Lower lobe of right lung (tissue), 2 donors: ENCODE measurements around the gene LHFPL3. TPM values are rescaled to one million over a fixed set of nuclear protein-coding genes. Genes with fewer than 3 reads are reported as not detected.

Source experiments
- ATAC-seq, 2 donors: fragments of 200-7000 bp; cut with Tn5 transposase; one replicate each; pipeline ENCODE4 v1.9.1; 2020 to 2022; ENCODE audit warnings: mild to moderate bottlenecking in 2 of 2, moderate library complexity in 2 of 2
- DNase-seq: peaks from one replicate; pipeline ENCODE4 v3.0.0-alpha.2; 2020
- H3K27ac ChIP-seq: fragments of 200-600 bp; one replicate; pipeline ENCODE4 v1.8.0; 2022
- H3K27me3 ChIP-seq: fragments of 200-600 bp; one replicate; pipeline ENCODE4 v1.8.0; 2022; ENCODE audit warnings: low read depth
- H3K36me3 ChIP-seq: fragments of 200-600 bp; one replicate; pipeline ENCODE4 v1.8.0; 2022; ENCODE audit warnings: mild to moderate bottlenecking
- H3K4me1 ChIP-seq: fragments of 200-600 bp; one replicate; pipeline ENCODE4 v1.8.0; 2022
- H3K4me3 ChIP-seq: fragments of 200-600 bp; one replicate; pipeline ENCODE4 v1.8.0; 2022; ENCODE audit warnings: mild to moderate bottlenecking
- H3K9me3 ChIP-seq: fragments of 200-600 bp; one replicate; pipeline ENCODE4 v1.8.0; 2022
- CTCF ChIP-seq: fragments of 200-600 bp; IDR thresholded peaks from one replicate; pipeline ENCODE4 v1.8.0; 2022; ENCODE audit warnings: antibody characterized with exemption, mild to moderate bottlenecking
- intact Hi-C: fragments of 100-400 bp; cut with DNase I; formaldehyde crosslinking; loops from one replicate; pipeline ENCODE4 v1.11.0; 2022
- total RNA-seq: library from RNA; stranded (reverse); fragmentation: NEBNext Ultra II Directional; extraction: Animal tissue kit (Norgen Biotek cat#: 25700); gene quantifications from one replicate; pipeline ENCODE4 v1.2.1, GENCODE V29; 2021
- donor health status: DM: no; HTN: yes; CAD: no; lungs with severe emphysema.

LHFPL3 gene
- total RNA-seq, 1 donor from 2014 or later: not detected

- Histone ChIP-seq H3K27ac (no peak overlapping the region), H3K4me3 (no peak overlapping the region), H3K27me3 (no peaks in the 10 kb centered on the region), H3K36me3 (no peaks in the 10 kb centered on the region), H3K9me3 (no peaks in the 10 kb centered on the region), H3K4me1 (no peaks in the 10 kb centered on the region)
- ATAC-seq (no peak), DNase-seq (no peak)
- intact Hi-C loops: no loop called here
- TF ChIP-seq CTCF: no peak
Observed at GRCh38 chr7:104296900-104297299, 31.5 kb upstream of the LHFPL3 start.

- DNase-seq (no peak), ATAC-seq (no peak)
- Histone ChIP-seq H3K9me3 (no peaks in the 10 kb centered on the region), H3K36me3 (no peaks in the 10 kb centered on the region), H3K4me3 (no peak overlapping the region), H3K4me1 (no peaks in the 10 kb centered on the region), H3K27ac (no peak overlapping the region), H3K27me3 (no peaks in the 10 kb centered on the region)
- no peak for TF ChIP-seq CTCF
- intact Hi-C loops: no loop called here
Observed at GRCh38 chr7:104299323-104299722, 29.1 kb upstream of the LHFPL3 start.

GRCh38 chr7:104299777-104300176 is 28.6 kb upstream of the LHFPL3 start:
- no peaks in the 10 kb centered on the region for H3K36me3 ChIP-seq
- H3K27me3 ChIP-seq: no peaks in the 10 kb centered on the region
- H3K4me3 ChIP-seq: no peak overlapping the region
- DNase-seq (no peak), ATAC-seq (no peak)
- H3K27ac ChIP-seq: no peak overlapping the region
- H3K4me1 ChIP-seq: no peaks in the 10 kb centered on the region
- TF ChIP-seq CTCF: no peak
- intact Hi-C loops: no loop called here
- H3K9me3 ChIP-seq: no peaks in the 10 kb centered on the region

GRCh38 chr7:104306793-104307192 is 21.6 kb upstream of the LHFPL3 start:
- Histone ChIP-seq H3K27ac (no peak overlapping the region), H3K4me1 (no peaks in the 10 kb centered on the region), H3K27me3 (no peaks in the 10 kb centered on the region), H3K36me3 (no peaks in the 10 kb centered on the region), H3K4me3 (no peak overlapping the region), H3K9me3 (no peaks in the 10 kb centered on the region)
- no peak for TF ChIP-seq CTCF
- ATAC-seq (no peak), DNase-seq (no peak)
- intact Hi-C loops: no loop called here

GRCh38 chr7:104317948-104318629 is 10.3 kb upstream of the LHFPL3 start:
- Histone ChIP-seq H3K4me1 (no peaks in the 10 kb centered on the region), H3K4me3 (no peak overlapping the region), H3K9me3 (peaks cover 8% of the 10 kb centered on the region), H3K27me3 (no peaks in the 10 kb centered on the region), H3K27ac (no peak overlapping the region), H3K36me3 (no peaks in the 10 kb centered on the region)
- intact Hi-C loops: no loop called here
- ATAC-seq (no peak), DNase-seq (no peak)
- no peak for TF ChIP-seq CTCF
